ENCODE results near the gene KLHL15.
A peak's percentile ranks its signal among the peaks of the same experiment; 100 is the strongest.
"Not testable (repeated sequence)": the region's sequence is repeated elsewhere in the genome, so short reads cannot be mapped to it uniquely, and the experiment has no call there.

Gene KLHL15

GRCh38 chrX:24017674-24018073 is 9.3 kb downstream of the KLHL15 start:
- DNase-seq (ENCODE audit: low read depth in 1 of 2, low spot score in 1 of 2), result no peak

GRCh38 chrX:24014388-24015018 is 12.5 kb downstream of the KLHL15 start:
- peak in 1 of 2 donors; percentile 8 for DNase-seq (ENCODE audit: low read depth in 1 of 2, low spot score in 1 of 2)

GRCh38 chrX:24012266-24012665 is 14.7 kb downstream of the KLHL15 start:
- no peak for DNase-seq (ENCODE audit: low read depth in 1 of 2, low spot score in 1 of 2)

GRCh38 chrX:24005867-24006266 is 21.1 kb downstream of the KLHL15 start:
- no peak for DNase-seq (ENCODE audit: low read depth in 1 of 2, low spot score in 1 of 2)

GRCh38 chrX:24005028-24005427 is 22.0 kb downstream of the KLHL15 start:
- no peak for DNase-seq (ENCODE audit: low read depth in 1 of 2, low spot score in 1 of 2)

- DNase-seq (ENCODE audit: low read depth in 1 of 2, low spot score in 1 of 2), result no peak
Observed at GRCh38 chrX:24002792-24003191, 24.2 kb downstream of the KLHL15 start.

GRCh38 chrX:24002167-24002566 is 24.8 kb downstream of the KLHL15 start:
- DNase-seq (ENCODE audit: low read depth in 1 of 2, low spot score in 1 of 2), result no peak

- no peak for DNase-seq (ENCODE audit: low read depth in 1 of 2, low spot score in 1 of 2)
Observed at GRCh38 chrX:23999671-24000070, 27.3 kb downstream of the KLHL15 start.

- DNase-seq (ENCODE audit: low read depth in 1 of 2, low spot score in 1 of 2), result no peak
Observed at GRCh38 chrX:23993012-23993633, 33.9 kb downstream of the KLHL15 start.

- DNase-seq (ENCODE audit: low read depth in 1 of 2, low spot score in 1 of 2), result no peak
Observed at GRCh38 chrX:23992431-23992830, 34.6 kb downstream of the KLHL15 start.

- DNase-seq (ENCODE audit: low read depth in 1 of 2, low spot score in 1 of 2), result no peak
Observed at GRCh38 chrX:23990455-23990854, 36.5 kb downstream of the KLHL15 start.

- DNase-seq (ENCODE audit: low read depth in 1 of 2, low spot score in 1 of 2), result no peak
Observed at GRCh38 chrX:23989689-23990088, 37.3 kb downstream of the KLHL15 start.

- DNase-seq (ENCODE audit: low read depth in 1 of 2, low spot score in 1 of 2), result no peak
Observed at GRCh38 chrX:23982891-23983290, 44.1 kb downstream of the KLHL15 start.

GRCh38 chrX:23981711-23982110 is 45.3 kb downstream of the KLHL15 start:
- no peak for DNase-seq (ENCODE audit: low read depth in 1 of 2, low spot score in 1 of 2)

GRCh38 chrX:23981222-23981621 is 45.8 kb downstream of the KLHL15 start:
- DNase-seq (ENCODE audit: low read depth in 1 of 2, low spot score in 1 of 2), result no peak

- DNase-seq (ENCODE audit: low read depth in 1 of 2, low spot score in 1 of 2), result no peak
Observed at GRCh38 chrX:23980011-23980441, 47.0 kb downstream of the KLHL15 start.

- DNase-seq (ENCODE audit: low read depth in 1 of 2, low spot score in 1 of 2), result no peak
Observed at GRCh38 chrX:23978491-23978890, 48.5 kb downstream of the KLHL15 start.

GRCh38 chrX:23965630-23966029 is 61.4 kb downstream of the KLHL15 start:
- DNase-seq (ENCODE audit: low read depth in 1 of 2, low spot score in 1 of 2), result not testable (repeated sequence)

GRCh38 chrX:23964191-23964590 is 62.8 kb downstream of the KLHL15 start:
- DNase-seq (ENCODE audit: low read depth in 1 of 2, low spot score in 1 of 2), result no peak

- DNase-seq (ENCODE audit: low read depth in 1 of 2, low spot score in 1 of 2), result no peak
Observed at GRCh38 chrX:23959781-23960180, 67.2 kb downstream of the KLHL15 start.

- DNase-seq (ENCODE audit: low read depth in 1 of 2, low spot score in 1 of 2), result no peak
Observed at GRCh38 chrX:23954396-23954795, 72.6 kb downstream of the KLHL15 start.

- DNase-seq (ENCODE audit: low read depth in 1 of 2, low spot score in 1 of 2), result no peak
Observed at GRCh38 chrX:23953908-23954269, 73.1 kb downstream of the KLHL15 start.

Data from stimulated activated CD4-positive, alpha-beta T cell treated with anti-CD3 and anti-CD28 coated beads, Interleukin-15, amount 100 ng/mL, for 1 hour (primary cell).